K562 (cell line): ENCODE data around the gene TTC28. TPM values are rescaled to one million over a fixed set of nuclear protein-coding genes. Genes with fewer than 3 reads are reported as not detected.

Experiments used
- ATAC-seq: fragments of 200-7000 bp; cut with Tn5 transposase; 3 replicates; pipeline ENCODE4 v1.9.1; 2020; ENCODE audit warnings: moderate library complexity
- BruUV-seq: library from RNA; stranded (reverse); fragments of 400-500 nt; replicated peaks from 2 replicates; lab custom pipeline; 2021; lab: Mats Ljungman, UMichigan
- CTCF ChIA-PET: fragments of 300-600 bp; formaldehyde crosslinking; extraction: SDS; loops from one replicate; lab custom pipeline; 2021; ENCODE audit warnings: low intra/inter-chr PET ratio; lab: Yijun Ruan, JAX
- POLR2A ChIA-PET: fragments of 300-600, 350-650 bp; sonication (Branson Sonifier 250); formaldehyde crosslinking; extraction: SDS; loops from one replicate; lab custom pipeline; 2021; ENCODE audit warnings: antibody characterized with exemption, inconsistent platforms; lab: Yijun Ruan, JAX
- DNase-seq, 4 experiments: peaks; one replicate each; pipeline versions ENCODE4 v3.0.0 to v3.0.0-alpha.2; 2011 to 2018; ENCODE audit warnings: low spot score in 3 of 4, mixed read lengths in 3 of 4; ENCODE audit errors: extremely low read depth in 1 of 4
- FAIRE-seq: peaks from 2 replicates; lab custom pipeline; 2011; peaks lifted over from hg19 to GRCh38; lab: Jason Lieb, UNC
- H2AFZ ChIP-seq: 2 replicates; pipeline ENCODE4 v1.6.0; 2011; ENCODE audit warnings: low read depth, low read length, control low read depth, inconsistent platforms
- H3K27ac ChIP-seq: fragments of 200-600 bp; 3 replicates; pipeline ENCODE4 v1.8.0; 2011; ENCODE audit warnings: low read depth, mild to moderate bottlenecking, control low read depth, inconsistent platforms, low read length, moderate library complexity, mixed read lengths; ENCODE audit errors: extremely low read depth
- H3K27me3 ChIP-seq, 2 experiments: fragments of 300-600 bp in 1 of 2; 2 replicates in 1 of 2; 3 replicates in 1 of 2; pipeline versions ENCODE4 v1.6.0 to v1.8.0; 2011; ENCODE audit warnings: inconsistent platforms in 2 of 2, low read length in 2 of 2, mild to moderate bottlenecking in 1 of 2, mixed read lengths in 1 of 2, moderate library complexity in 1 of 2; ENCODE audit not compliant: control insufficient read depth in 2 of 2, insufficient read depth in 2 of 2
- H3K36me3 ChIP-seq: fragments of 300-600 bp; 3 replicates; pipeline ENCODE4 v1.8.0; 2011; ENCODE audit warnings: mild to moderate bottlenecking, low read length, inconsistent platforms; ENCODE audit not compliant: control insufficient read depth, insufficient read depth
- H3K4me1 ChIP-seq, 2 experiments: fragments of 200-600 bp in 1 of 2; replicated peaks in 1 of 2; 2 replicates in 1 of 2; 3 replicates in 1 of 2; pipeline versions ENCODE4 v1.5.1 to v1.8.0; 2011; ENCODE audit warnings: inconsistent platforms in 2 of 2, low read length in 2 of 2, mild to moderate bottlenecking in 1 of 2, mixed read lengths in 1 of 2, moderate library complexity in 1 of 2; ENCODE audit not compliant: control insufficient read depth in 2 of 2, insufficient read depth in 2 of 2
- H3K4me2 ChIP-seq: 2 replicates; pipeline ENCODE4 v1.6.1; 2011; ENCODE audit warnings: low read length, control low read depth, inconsistent platforms, mixed read lengths; ENCODE audit not compliant: insufficient read depth
- H3K4me3 ChIP-seq: fragments of 200-600 bp; sonication (generic), shearing (Covaris generic); 2 replicates; pipeline ENCODE4 v1.5.1; 2016; ENCODE audit warnings: control low read depth, inconsistent platforms
- H3K79me2 ChIP-seq: fragments of 200-600 bp; 3 replicates; pipeline ENCODE4 v1.8.0; 2011; ENCODE audit warnings: low read length, inconsistent platforms; ENCODE audit not compliant: control insufficient read depth, insufficient read depth
- H3K9ac ChIP-seq, 2 experiments: 2 replicates each; pipeline versions ENCODE4 v1.6.0 to v1.6.1; 2011; ENCODE audit warnings: low read depth in 2 of 2, low read length in 2 of 2, control low read depth in 1 of 2, inconsistent platforms in 1 of 2, mild to moderate bottlenecking in 1 of 2, mixed read lengths in 1 of 2; ENCODE audit not compliant: insufficient read depth in 1 of 2
- H3K9me1 ChIP-seq: one replicate; pipeline ENCODE4 v1.6.0; 2011; ENCODE audit warnings: inconsistent platforms, mild to moderate bottlenecking, low read length, moderate library complexity; ENCODE audit not compliant: control insufficient read depth, insufficient read depth
- H3K9me3 ChIP-seq: replicated peaks from 2 replicates; pipeline ENCODE4 v1.5.1; 2011; ENCODE audit warnings: low read depth, low read length, inconsistent platforms; ENCODE audit not compliant: control insufficient read depth, insufficient read depth
- H4K20me1 ChIP-seq: replicated peaks from 2 replicates; pipeline ENCODE4 v1.6.1; 2011; ENCODE audit warnings: low read length, inconsistent platforms, mixed read lengths; ENCODE audit not compliant: control insufficient read depth, insufficient read depth
- ADNP ChIP-seq: fragments of 200-800 bp; sonication (Bioruptor generic); IDR thresholded peaks from 2 replicates; pipeline ENCODE4 v1.6.1; 2016; ENCODE audit warnings: missing genetic modification characterization, missing compliant biosample characterization
- BRF1 ChIP-seq: IDR thresholded peaks from 3 replicates; pipeline ENCODE4 v1.6.1; 2011; ENCODE audit warnings: borderline replicate concordance, mild to moderate bottlenecking; ENCODE audit not compliant: insufficient read length; ENCODE audit errors: extremely low read depth
- CBX1 ChIP-seq: sonication (generic); IDR thresholded peaks from 2 replicates; pipeline ENCODE4 v1.6.1; 2016; ENCODE audit warnings: antibody characterized with exemption, low read depth, mild to moderate bottlenecking
- KDM2B ChIP-seq: fragments of 250-450 bp; sonication (Bioruptor Pico); IDR thresholded peaks from 2 replicates; pipeline ENCODE4 v1.8.0; 2021; ENCODE audit warnings: mild to moderate bottlenecking, moderate library complexity
- LCOR ChIP-seq: sonication (generic); formaldehyde crosslinking; IDR thresholded peaks from 2 replicates; pipeline ENCODE4 v1.8.0; 2022; ENCODE audit warnings: mild to moderate bottlenecking, missing genetic modification reagents
- MCM5 ChIP-seq: fragments of 450-650 bp; IDR thresholded peaks from 2 replicates; pipeline ENCODE4 v1.6.1; 2016; ENCODE audit warnings: low read depth
- MTA1 ChIP-seq: fragments of 450-650 bp; IDR thresholded peaks from 2 replicates; pipeline ENCODE4 v1.6.1; 2017; ENCODE audit warnings: borderline replicate concordance
- NBN ChIP-seq: fragments of 450-650 bp; IDR thresholded peaks from 2 replicates; pipeline ENCODE4 v1.6.1; 2016; ENCODE audit warnings: low read depth, mild to moderate bottlenecking
- TBP ChIP-seq: optimal IDR thresholded peaks from 2 replicates; pipeline ENCODE3; 2011; ENCODE audit warnings: low read depth, low read length, improper control_type of control experiment
- ZNF263 ChIP-seq: sonication (generic); formaldehyde crosslinking; IDR thresholded peaks from 2 replicates; pipeline ENCODE4 v1.8.0; 2022; ENCODE audit warnings: mild to moderate bottlenecking, missing genetic modification reagents, borderline replicate concordance
- WGBS: fragments of 100-300 bp; shearing (Covaris generic); methylation state at CpG from one replicate; pipeline ENCODE4 v1.1.6; 2016; ENCODE audit warnings: low coverage, mixed read lengths; ENCODE audit not compliant: insufficient coverage; ENCODE audit errors: missing lambda C conversion rate; 5-methylcytosine and 5-hydroxymethylcytosine counted together
- in situ Hi-C: fragments of 300-500 bp; cut with MboI; formaldehyde crosslinking; loops from 4 replicates; pipeline ENCODE4 v1.15.0; 2018; ENCODE audit warnings: inconsistent platforms, mixed read lengths
- intact Hi-C: fragments of 100-400 bp; cut with micrococcal nuclease; formaldehyde crosslinking; loops from 2 replicates; pipeline ENCODE4 v1.14.2; 2022
- polyA plus RNA-seq, 8 experiments: library from polyadenylated mRNA; depleted of rRNA in 4 of 8; stranded (reverse) in 5 of 8; unstranded in 3 of 8; fragments of >200 nt; fragmentation: Nextera tagmentation in 2 of 8; fragmentation: Illumina TruSeq in 1 of 8; extraction: Ambion mirVana in 2 of 8; extraction: Trizol in 1 of 8; gene quantifications; 2 replicates each; pipeline versions ENCODE4 v1.2.1 to v1.2.3, GENCODE V29; 2011 to 2014; ENCODE audit warnings: inconsistent platforms in 1 of 8, missing spikeins in 1 of 8
- total RNA-seq, 7 experiments: library from RNA; depleted of rRNA in 6 of 7; stranded (reverse); fragments of >200 nt in 6 of 7; fragmentation: Illumina TruSeq in 2 of 7; extraction: Trizol in 2 of 7; gene quantifications; 2 replicates each; pipeline versions ENCODE4 v1.2.1 to v1.2.3, GENCODE V29; 2011 to 2021; ENCODE audit warnings: low replicate concordance in 1 of 7
- TF ChIP-seq, protein P1 (sequence below): sonication (generic); formaldehyde crosslinking; IDR thresholded peaks from 2 replicates; pipeline ENCODE4 v1.9.0; 2022; ENCODE audit warnings: mild to moderate bottlenecking, missing genetic modification reagents
- TF ChIP-seq, protein P2 (sequence below): sonication (generic); formaldehyde crosslinking; IDR thresholded peaks from 2 replicates; pipeline ENCODE4 v1.8.0; 2022; ENCODE audit warnings: mild to moderate bottlenecking, missing genetic modification reagents
- TF ChIP-seq, protein P3 (sequence below): fragments of 450-650 bp; IDR thresholded peaks from 2 replicates; pipeline ENCODE4 v1.6.1; 2018; ENCODE audit not compliant: partially characterized antibody

TTC28 gene
- total and polyA plus RNA-seq, 9 of the 15 experiments (the other 6 are each of a cell fraction or from before 2014, with no cell fraction given): 0.22 to 10.7 (median 3.1) TPM

DNA sequence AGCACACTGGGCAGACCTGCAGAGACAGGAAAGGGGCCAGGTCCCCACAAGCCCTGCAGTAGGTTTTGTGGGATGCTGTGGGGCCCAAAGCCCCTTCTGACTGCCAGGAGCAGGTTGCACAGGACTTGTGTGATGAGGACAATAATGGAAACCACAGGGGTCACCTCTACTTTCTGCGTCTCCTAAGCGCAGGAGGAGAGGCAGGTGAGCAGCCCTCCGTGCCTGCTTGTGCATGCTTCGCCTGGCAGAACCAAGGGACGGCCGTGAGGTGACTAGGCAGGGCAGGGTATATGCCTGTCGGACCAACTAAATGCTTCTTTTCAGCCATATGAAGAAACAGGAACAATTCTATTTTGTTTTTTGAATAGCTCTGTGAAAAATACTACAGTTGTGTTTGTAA lies 682.7 kb downstream of the TTC28 start:
- no peaks in the 10 kb centered on the region for H3K36me3 ChIP-seq
- BruUV-seq: no TSS peak
- DNase-seq (no peak), ATAC-seq (no peak), FAIRE-seq (no peak)
- H3K79me2 ChIP-seq: no peaks in the 10 kb centered on the region
- no peaks in the 10 kb centered on the region for H3K27me3 ChIP-seq
- TF ChIP-seq TBP (no peak), NBN (no peak), ZNF263 (no peak), LCOR (CRISPR knock-in tag) (no peak), MTA1 (no peak), CBX1 (no peak), ADNP (tag) (no peak), MCM5 (no peak)
- H3K4me2 ChIP-seq: no peak overlapping the region
- no peaks in the 10 kb centered on the region for H3K9me1 ChIP-seq
- H3K4me1 ChIP-seq: peaks cover 0 to 7% of the 10 kb centered on the region in 2 experiments; a peak in 2 of 5 replicates
- intact Hi-C loops (no loop called here), in situ Hi-C loops (no loop called here)
- POLR2A ChIA-PET: interaction anchor here (0.9 kb wide), 1 partner anchor 12 kb away, joined by 4 read pairs; no protein-coding TSS in a partner anchor
- H3K27ac ChIP-seq: no peak overlapping the region
- no peak overlapping the region for H3K9ac ChIP-seq
- no peak overlapping the region for H3K4me3 ChIP-seq
- CTCF ChIA-PET: no interaction called here
- H2AFZ ChIP-seq: no peak overlapping the region
- H3K9me3 ChIP-seq: no peaks in the 10 kb centered on the region
- WGBS: 60% methylated on average over 1 of the region's 7 CpGs
- no peaks in the 10 kb centered on the region for H4K20me1 ChIP-seq

DNA sequence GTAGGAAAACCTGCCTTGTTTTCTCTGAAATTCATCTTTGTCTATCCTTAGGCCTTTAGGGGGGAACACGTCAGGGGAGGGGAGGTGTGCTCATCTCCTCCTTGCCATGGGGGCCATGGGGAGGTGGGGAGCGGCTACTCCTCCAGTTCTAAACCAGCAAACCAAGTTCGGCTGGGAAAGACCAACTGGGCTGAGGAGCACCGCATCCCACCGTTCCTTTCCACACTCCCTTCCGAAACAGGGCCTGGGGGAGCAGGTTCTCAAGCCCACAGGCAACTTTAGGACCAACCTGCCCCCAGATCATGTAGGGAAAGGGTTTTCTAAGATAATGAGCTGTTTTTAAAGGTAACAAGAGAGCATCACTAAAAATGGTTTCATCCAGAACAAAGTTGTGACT lies 683.1 kb downstream of the TTC28 start:
- no peaks in the 10 kb centered on the region for H3K9me1 ChIP-seq
- peaks cover 0 to 7% of the 10 kb centered on the region in 2 experiments; a peak in 2 of 5 replicates for H3K4me1 ChIP-seq
- intact Hi-C loops: no loop called here
- no peak overlapping the region for H3K4me2 ChIP-seq
- ATAC-seq: no peak
- no peaks in the 10 kb centered on the region for H3K79me2 ChIP-seq
- no peak for FAIRE-seq
- POLR2A ChIA-PET: interaction anchor here (0.9 kb wide), 1 partner anchor 13 kb away, joined by 4 read pairs; no protein-coding TSS in a partner anchor
- H2AFZ ChIP-seq: no peak overlapping the region
- no peak overlapping the region for H3K9ac ChIP-seq
- 70% methylated on average over 6 of the region's 6 CpGs for whole genome bisulfite sequencing
- CTCF ChIA-PET: no interaction called here
- in situ Hi-C loops: no loop called here
- DNase-seq: no peak
- no TSS peak for BruUV-seq
- no peak overlapping the region for H3K27ac ChIP-seq
- H3K36me3 ChIP-seq: no peaks in the 10 kb centered on the region
- no peak overlapping the region for H3K4me3 ChIP-seq
- no peaks in the 10 kb centered on the region for H3K9me3 ChIP-seq
- no peaks in the 10 kb centered on the region for H4K20me1 ChIP-seq
- no peaks in the 10 kb centered on the region for H3K27me3 ChIP-seq
- TF ChIP-seq, protein P1, sequence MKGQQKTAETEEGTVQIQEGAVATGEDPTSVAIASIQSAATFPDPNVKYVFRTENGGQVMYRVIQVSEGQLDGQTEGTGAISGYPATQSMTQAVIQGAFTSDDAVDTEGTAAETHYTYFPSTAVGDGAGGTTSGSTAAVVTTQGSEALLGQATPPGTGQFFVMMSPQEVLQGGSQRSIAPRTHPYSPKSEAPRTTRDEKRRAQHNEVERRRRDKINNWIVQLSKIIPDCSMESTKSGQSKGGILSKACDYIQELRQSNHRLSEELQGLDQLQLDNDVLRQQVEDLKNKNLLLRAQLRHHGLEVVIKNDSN (CRISPR knock-in tag): no peak
- TF ChIP-seq, protein P2, sequence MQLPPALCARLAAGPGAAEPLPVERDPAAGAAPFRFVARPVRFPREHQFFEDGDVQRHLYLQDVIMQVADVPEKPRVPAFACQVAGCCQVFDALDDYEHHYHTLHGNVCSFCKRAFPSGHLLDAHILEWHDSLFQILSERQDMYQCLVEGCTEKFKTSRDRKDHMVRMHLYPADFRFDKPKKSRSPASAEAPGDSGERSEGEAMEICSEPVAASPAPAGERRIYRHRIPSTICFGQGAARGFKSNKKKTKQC (CRISPR knock-in tag): no peak
- TF ChIP-seq, protein P3, sequence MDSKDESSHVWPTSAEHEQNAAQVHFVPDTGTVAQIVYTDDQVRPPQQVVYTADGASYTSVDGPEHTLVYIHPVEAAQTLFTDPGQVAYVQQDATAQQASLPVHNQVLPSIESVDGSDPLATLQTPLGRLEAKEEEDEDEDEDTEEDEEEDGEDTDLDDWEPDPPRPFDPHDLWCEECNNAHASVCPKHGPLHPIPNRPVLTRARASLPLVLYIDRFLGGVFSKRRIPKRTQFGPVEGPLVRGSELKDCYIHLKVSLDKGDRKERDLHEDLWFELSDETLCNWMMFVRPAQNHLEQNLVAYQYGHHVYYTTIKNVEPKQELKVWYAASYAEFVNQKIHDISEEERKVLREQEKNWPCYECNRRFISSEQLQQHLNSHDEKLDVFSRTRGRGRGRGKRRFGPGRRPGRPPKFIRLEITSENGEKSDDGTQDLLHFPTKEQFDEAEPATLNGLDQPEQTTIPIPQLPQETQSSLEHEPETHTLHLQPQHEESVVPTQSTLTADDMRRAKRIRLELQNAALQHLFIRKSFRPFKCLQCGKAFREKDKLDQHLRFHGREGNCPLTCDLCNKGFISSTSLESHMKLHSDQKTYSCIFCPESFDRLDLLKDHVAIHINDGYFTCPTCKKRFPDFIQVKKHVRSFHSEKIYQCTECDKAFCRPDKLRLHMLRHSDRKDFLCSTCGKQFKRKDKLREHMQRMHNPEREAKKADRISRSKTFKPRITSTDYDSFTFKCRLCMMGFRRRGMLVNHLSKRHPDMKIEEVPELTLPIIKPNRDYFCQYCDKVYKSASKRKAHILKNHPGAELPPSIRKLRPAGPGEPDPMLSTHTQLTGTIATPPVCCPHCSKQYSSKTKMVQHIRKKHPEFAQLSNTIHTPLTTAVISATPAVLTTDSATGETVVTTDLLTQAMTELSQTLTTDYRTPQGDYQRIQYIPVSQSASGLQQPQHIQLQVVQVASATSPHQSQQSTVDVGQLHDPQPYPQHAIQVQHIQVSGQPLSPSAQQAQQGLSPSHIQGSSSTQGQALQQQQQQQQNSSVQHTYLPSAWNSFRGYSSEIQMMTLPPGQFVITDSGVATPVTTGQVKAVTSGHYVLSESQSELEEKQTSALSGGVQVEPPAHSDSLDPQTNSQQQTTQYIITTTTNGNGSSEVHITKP: peak; percentile 22
- TF ChIP-seq KDM2B (no peak), BRF1 (no peak)
